ENCODE data around the gene NUAK1.
"Not testable (repeated sequence)": the region's sequence is repeated elsewhere in the genome, so short reads cannot be mapped to it uniquely, and the experiment has no call there.

NUAK1 gene

GRCh38 chr12:106147956-106148355, 9.2 kb upstream of the NUAK1 start:
- DNase-seq (ENCODE audit: low read depth in 2 of 3, low spot score in 2 of 3) = no peak

- no peak for DNase-seq (ENCODE audit: low read depth in 2 of 3, low spot score in 2 of 3)
Measured at GRCh38 chr12:106146987-106147386, 8.2 kb upstream of the NUAK1 start.

- no peak for DNase-seq (ENCODE audit: low read depth in 2 of 3, low spot score in 2 of 3)
Measured at GRCh38 chr12:106145539-106146447, 7.0 kb upstream of the NUAK1 start.

DNA sequence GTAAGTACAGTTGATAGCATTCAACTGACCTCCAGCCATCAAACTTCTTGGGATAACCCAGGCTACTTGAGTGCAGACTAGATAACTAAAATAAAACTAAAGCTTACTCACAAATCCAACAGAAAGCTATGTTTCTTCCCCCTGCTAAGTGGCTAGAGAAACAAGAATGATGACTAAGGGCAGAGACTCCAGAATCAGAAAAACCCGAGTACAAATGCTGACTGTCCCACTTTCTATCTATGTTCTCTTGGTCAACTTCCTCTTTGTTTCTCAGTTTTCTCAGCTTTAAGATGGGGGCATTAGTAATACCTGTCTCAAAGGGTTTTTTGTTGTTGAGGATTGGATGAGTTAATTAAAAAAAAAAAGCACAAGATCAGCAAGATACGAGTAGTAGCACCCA, 6.1 kb upstream of the NUAK1 start:
- DNase-seq (ENCODE audit: low read depth in 2 of 3, low spot score in 2 of 3) = no peak

GRCh38 chr12:106142591-106143261, 4.0 kb upstream of the NUAK1 start:
- no peak for DNase-seq (ENCODE audit: low read depth in 2 of 3, low spot score in 2 of 3)

DNA sequence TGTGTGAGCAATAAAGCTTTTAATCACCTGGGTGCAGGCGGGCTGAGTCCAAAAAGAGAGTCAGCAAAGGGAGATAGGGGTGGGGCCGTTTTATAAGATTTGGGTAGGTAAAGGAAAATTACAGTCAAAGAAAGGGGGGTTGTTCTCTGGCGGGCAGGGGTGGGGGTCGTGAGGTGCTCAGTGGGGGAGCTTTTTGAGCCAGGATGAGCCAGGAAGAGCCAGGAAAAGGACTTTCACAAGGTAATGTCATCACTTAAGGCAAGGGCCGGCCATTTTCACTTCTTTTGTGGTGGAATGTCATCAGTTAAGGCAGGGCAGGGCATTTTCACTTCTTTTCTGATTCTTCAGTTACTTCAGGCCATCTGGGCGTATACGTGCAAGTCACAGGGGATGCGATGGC, 3.2 kb upstream of the NUAK1 start:
- DNase-seq (ENCODE audit: low read depth in 2 of 3, low spot score in 2 of 3) = not testable (repeated sequence)

- DNase-seq (ENCODE audit: low read depth in 2 of 3, low spot score in 2 of 3) = no peak
Measured at GRCh38 chr12:106141452-106141851, 2.7 kb upstream of the NUAK1 start.

DNA sequence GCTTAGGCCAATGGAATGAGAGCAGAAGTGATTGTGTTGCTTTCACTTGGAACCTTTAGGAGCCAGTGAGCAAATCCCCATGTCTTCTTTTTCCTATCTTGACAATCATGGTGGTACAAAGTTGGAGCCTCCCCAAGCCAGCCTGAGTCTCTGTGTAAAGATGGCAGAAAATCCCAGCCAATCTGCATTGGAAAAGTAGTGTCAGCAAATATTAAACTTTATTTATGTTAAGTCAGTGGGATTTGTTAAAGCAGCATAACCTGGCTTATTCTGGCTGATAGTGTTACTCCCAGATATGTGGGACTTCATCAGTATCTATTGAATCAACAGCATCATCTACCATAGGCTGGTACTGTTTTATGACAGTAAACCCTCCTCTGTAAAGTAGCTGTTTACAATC, 2.2 kb upstream of the NUAK1 start:
- no peak for DNase-seq (ENCODE audit: low read depth in 2 of 3, low spot score in 2 of 3)

DNA sequence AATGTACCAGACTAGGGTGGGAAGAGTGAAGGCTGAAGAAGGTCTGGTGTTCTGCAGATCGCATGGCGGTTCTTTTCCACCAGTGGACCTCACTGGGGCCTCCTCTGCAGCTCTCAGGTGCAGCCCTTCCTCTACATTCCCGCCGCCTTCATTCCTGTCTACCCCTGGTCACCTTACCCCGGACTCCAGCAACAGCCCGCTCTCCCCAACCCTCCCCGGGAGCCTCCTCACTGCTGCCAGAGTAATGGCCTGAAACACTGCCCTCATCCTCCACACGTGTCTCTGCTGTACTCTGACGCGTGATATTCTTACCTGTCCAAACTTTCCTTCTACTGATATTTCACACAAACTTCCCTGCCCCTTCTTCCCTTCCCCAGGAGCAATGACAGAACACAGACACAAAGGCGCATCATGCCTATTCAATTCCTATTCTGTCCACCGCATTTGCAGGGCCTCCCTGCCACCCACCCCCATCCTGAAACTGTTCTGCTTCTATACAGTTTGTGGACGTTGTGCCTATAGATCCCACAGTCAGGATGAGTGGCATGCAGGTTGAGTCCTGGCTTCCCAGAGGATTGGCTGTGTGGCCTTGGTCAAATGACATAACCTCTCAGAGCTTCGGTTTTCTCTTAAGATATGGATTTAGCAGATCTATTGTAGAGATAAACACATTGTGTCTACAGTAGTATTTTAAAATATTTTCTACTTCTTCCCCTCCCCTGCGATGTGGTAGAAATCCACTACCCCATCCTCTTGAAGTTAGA, 1.7 kb upstream of the NUAK1 start:
- no peak for DNase-seq (ENCODE audit: low read depth in 2 of 3, low spot score in 2 of 3)

DNA sequence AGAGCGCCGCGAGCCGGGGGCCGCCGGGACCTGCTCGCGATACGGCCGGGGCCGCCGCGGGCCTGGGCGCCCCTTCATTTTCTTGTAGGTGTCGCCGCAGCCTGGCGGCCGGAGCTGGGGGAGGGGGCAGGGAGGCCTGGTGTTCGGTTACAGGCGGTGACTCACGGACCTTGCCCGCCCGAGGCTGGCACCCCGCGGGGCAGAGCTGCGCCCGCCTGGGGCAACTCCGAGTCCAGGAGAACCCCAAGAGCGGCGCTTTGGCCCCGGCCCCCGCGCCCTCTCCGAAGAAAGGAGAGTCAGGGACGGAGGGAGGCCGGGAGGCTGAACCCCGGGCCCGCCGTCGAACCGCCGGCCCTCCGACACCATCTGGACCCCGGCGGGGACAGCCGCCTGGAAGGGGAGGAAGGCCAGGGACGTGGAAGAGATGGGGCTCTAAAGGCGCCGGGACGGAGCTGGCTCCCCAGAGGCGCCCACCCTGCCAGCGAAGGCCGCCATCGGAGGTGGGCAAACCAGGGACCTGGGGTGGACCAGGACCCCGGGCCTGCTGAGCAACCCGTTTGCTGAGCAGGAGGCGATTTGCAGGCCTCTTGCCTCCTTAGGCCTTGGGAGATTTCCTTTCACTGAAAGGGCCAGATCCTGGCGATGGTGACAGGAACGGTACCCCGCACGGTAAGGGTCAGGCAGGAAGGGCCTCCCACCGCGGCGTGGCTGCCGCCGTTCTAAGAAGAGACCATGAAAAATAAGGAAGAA, 843 bp upstream of the NUAK1 start:
- DNase-seq (ENCODE audit: low read depth in 2 of 3, low spot score in 2 of 3) = peak in 1 of 3 experiments; percentile 2

DNA sequence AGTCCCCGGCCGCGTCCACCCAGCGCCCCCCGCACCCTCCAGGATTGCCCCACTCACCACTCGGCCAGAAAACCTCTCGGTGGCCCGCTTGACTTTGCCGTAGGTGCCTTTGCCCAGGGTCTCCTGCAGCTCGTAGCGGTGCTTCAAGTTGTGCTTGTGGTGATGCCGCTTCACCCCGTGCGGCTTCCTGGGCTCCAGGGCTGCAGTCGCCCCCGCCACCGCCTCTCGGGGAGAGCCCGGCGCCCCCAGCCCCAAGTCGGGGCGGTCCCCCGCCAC, 459 bp downstream of the NUAK1 start:
- DNase-seq (ENCODE audit: low read depth in 2 of 3, low spot score in 2 of 3) = no peak

DNA sequence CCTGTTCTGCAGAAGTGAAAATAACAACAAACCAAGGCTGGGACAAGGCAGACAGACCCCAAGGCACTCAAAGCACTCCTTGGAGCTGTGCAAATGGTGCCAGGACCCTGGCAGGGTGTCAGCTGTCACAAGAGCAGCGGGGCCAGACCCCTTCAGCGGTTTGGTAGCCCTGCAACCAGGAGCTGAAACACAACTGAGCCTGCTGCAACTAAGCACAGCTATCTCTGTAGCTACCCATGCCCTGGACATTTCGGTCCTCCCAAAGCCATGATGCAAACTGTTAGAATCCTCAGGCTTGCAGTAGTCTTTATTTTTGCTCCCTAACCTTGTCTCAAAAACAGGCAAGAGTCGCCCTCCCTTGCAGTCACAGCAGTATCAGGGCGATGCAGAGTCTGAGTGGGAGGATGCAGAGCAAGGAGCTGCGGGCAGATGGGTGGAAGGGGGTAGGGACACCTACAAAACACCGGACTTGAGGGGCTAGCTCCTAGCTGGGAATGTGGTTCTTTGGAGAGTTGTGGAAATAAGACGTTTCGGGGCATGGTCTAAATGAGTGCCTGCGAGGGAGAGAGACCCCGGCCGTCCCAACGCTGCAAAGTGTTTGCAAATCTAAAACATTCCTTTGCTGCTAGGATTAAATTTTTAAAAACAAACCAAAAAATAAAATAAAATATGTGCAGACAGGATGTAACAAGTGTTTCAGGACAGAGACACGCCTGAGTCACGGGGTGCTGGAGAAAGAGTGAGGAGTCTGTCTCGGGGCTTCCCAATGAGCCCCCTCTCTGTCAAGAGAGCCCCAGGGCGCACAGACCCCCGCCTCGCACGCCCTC, 1.0 kb downstream of the NUAK1 start:
- DNase-seq (ENCODE audit: low read depth in 2 of 3, low spot score in 2 of 3) = no peak

GRCh38 chr12:106136263-106136662, 2.5 kb downstream of the NUAK1 start:
- peak; percentile 48 to 80 (median 65) for DNase-seq (ENCODE audit: low read depth in 2 of 3, low spot score in 2 of 3)

GRCh38 chr12:106135781-106136180, 3.0 kb downstream of the NUAK1 start:
- DNase-seq (ENCODE audit: low read depth in 2 of 3, low spot score in 2 of 3) = no peak

- DNase-seq (ENCODE audit: low read depth in 2 of 3, low spot score in 2 of 3) = no peak
Measured at GRCh38 chr12:106135075-106135474, 3.7 kb downstream of the NUAK1 start.

GRCh38 chr12:106134294-106134949, 4.3 kb downstream of the NUAK1 start:
- no peak for DNase-seq (ENCODE audit: low read depth in 2 of 3, low spot score in 2 of 3)

DNA sequence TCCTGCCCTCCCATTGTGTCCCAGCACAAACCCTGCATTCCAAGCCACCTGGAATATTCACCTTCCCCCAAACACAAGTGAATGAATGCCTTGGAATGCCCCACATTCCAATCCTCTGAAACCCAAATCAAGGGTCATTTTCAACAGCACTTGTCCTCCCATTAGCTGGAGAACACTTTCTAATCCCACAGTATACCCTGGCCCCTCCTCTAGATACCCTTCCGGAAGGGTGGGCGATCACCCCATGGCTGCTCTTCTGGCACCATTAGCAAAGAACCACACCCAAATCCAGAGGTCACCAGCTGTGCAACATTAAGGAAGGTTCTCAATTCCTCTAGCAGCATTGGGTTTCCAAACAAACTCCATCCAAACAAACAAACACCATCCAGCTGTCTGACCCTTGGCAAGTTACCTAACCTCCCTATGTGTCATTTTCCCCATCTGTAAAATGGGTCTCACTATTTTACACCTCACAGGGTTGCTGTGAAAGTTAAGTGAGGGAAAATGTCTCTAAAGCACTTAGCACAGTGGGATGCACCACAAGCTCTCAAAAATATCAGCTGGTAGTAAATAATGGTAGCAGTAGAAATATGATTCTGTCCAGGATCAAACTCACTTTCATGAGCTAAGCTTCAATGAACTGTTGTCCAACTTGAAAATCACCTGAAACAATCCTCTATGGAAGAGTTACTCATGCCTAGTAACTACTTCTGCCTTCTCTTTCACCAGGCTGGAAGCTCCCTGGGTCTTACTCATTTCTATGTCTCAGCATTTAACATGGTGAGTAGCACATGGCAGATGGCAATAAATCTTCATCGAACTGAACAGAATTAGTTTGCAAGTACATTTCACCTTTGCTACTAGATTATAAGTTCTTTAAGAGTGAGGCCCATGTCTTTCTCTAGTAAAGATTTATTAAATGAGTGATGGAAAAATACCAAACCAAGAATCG, 5.3 kb downstream of the NUAK1 start:
- DNase-seq (ENCODE audit: low read depth in 2 of 3, low spot score in 2 of 3) = no peak

- DNase-seq (ENCODE audit: low read depth in 2 of 3, low spot score in 2 of 3) = no peak
Measured at GRCh38 chr12:106132175-106133135, 6.3 kb downstream of the NUAK1 start.
